ENCODE data around the gene CMSS1.

GRCh38 chr3:100063929-100064461 lies 246.3 kb downstream of the CMSS1 start:
- TF ChIP-seq CTCF (IDR thresholded peaks at IDR 0.05) (no peak), POLR2A (IDR thresholded peaks at IDR 0.05) (no peak)

Data from adrenal gland (tissue), 5 donors.